T-helper 2 cell treated with Interferon-gamma antibody and Interleukin-4, amounts not matched to agents 100 ng/mL and 5 ng/mL, for 36 hours (primary cell): ENCODE data around the gene NPC2. TPM values are rescaled to one million over a fixed set of nuclear protein-coding genes. Genes with fewer than 3 reads are reported as not detected.

Experiments
- intact Hi-C: fragments of 100-400 bp; cut with micrococcal nuclease; formaldehyde crosslinking; loops from one replicate; pipeline ENCODE4 v1.15.1; 2023
- total RNA-seq: library from RNA; stranded (reverse); gene quantifications from 2 replicates; pipeline ENCODE4 v1.2.3, GENCODE V29; 2022

Gene NPC2
- total RNA-seq, 1 donor from 2014 or later, result 28.9 TPM

DNA sequence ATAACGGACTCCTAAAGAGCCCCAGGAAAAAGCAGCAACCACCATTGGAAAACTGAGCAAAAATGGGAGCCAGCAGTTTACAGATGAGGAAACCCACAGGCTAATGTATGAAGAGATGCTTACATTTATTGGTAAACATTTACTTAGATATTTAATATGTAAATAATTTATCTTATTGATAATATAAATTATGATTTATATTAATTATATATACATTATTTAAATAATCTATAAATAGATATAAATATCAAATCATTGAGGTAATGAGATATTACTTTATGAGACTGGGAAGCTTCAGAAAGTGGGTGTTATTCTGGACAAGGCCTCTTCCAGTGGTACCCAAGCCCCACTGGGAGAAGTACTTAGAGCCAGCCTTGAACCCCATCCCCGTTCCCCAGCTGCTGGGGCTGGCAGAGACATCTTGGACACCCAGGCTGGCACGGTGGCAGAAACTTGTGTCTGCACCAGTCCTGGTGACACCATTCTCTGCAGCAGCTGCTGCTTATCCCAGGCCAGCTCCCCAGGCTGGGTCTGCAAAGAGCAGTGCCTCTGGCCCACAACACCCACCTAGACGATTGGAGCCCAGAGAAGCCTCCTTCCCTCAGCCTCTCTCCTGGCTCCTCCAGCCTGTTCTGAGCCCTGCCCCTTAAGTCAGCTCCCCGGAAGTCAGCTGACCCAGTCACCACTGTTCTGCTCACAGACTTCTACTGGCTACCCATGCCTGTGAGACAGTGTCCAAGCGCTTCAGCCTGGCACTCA is 26.4 kb upstream of the NPC2 start:
- intact Hi-C loops, result no loop called here

DNA sequence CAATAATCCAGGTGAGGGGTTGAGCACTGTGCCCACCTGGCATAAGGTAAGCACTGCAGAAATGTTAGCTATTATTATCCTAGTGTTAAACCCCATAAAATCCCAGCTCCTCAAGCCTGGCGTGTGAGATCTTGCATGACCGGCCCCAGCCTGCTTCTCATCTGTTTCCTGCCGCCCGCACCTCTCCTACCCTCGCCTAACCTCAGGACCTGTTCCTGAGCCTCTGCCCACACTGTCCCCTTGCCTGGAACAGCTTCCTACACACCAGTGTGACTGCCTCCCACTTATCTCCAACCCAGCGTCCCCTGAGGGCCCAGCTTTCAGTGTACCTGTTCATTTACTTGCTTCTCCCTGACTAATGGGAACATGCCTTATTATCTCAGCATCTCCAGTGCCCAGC is 25.1 kb upstream of the NPC2 start:
- intact Hi-C loops, result no loop called here

DNA sequence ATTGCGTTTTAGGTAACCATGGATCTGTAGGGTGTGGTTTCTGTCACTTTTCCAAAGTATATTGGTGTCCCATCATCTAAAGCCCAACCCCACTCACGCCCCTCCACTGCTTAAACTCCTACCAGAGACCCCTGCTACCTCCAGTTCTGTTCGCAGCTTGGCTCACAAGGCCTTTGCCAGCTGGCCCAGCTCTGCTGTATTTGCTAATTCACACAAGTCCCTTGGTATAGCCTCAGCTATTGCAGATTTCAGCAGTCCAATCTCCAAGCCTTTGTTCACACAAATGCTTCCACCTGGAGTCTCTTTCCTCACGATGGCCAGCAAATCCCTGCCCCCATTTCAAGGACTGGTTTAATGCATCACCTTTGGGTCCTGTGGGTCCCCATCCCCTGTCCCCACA is 24.6 kb upstream of the NPC2 start:
- intact Hi-C loops, result no loop called here

DNA sequence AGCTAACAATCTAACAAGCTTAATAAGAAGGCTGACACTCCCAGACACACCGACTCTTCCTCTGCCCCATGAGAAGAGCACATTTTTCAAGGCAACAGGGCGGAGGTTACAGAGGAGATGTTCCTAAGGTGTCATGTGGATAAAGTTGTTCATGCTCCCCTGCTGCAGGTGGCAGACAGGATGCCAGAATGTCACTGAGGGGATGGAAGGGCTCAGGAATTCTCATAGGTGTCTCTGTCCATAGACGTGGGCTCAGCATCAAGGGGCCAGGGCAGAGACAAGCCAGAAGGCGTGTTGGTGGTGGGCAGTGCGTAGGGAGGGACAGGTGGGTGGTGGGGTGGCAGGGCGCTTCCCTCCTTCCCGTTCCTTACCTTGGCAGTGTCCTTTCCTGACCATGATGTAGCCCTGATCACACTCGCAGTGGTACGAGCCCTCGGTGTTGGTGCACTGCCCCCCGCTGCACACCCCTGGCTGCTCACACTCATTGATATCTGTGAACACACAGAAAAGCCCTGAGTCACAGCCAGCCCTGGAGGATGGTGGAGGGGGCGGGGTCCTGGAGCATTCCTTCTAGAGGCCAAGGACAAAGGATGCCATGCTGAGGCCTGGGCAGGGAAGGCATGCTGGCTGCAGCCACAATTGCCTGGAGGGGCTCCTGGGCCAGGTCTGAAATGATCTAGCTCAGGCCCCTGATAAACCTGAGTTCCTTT is 23.5 kb upstream of the NPC2 start:
- intact Hi-C loops, result no loop called here

DNA sequence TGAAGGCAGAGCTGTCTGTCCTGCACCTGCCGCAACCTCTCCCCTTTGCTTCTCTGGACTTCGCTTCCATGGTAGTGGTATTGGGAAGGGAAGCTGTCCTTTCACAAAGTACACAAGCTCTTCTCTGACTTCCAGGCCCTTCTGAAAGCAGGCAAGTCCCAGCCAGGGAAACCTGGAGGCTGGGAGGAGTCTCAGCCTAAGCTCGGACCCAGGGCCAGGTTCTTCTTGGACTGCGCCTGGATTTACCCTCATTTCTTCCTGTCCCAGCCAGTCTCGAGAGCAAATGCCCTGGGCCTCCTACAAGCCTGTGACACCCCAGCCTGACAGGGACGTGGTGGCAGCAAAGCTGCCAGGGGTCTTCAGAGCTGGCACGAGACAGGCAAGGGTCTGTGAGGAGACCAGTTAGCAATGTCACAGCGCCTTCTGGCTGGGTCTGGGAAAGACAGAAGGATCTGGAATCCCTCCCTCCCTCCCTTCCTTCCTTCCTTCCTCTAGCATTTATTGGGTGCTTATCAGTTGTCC is 22.8 kb upstream of the NPC2 start:
- intact Hi-C loops, result no loop called here

DNA sequence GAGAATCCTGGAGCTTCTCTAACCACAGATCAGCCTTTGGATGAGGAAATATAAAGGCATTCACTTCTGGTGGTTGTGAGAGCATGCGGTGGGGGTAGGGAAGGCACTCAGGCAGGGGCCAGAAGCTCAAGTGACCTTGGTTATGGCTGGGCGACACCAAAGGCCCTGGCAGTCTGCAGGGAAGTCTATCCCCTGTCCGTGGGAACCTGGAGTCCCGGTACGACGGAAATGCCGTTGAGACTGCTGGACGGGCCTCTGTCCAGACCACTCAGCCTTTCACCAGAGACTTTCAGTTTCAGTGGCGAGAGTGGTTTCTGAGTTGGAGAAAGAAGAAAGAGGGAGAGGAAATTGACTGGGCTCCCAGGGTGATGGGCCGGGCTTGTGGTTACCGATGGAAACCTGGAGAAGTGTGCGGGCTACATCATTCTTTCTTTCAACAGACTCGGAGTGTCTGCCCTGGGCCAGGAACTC is 21.4 kb upstream of the NPC2 start:
- intact Hi-C loops, result no loop called here

DNA sequence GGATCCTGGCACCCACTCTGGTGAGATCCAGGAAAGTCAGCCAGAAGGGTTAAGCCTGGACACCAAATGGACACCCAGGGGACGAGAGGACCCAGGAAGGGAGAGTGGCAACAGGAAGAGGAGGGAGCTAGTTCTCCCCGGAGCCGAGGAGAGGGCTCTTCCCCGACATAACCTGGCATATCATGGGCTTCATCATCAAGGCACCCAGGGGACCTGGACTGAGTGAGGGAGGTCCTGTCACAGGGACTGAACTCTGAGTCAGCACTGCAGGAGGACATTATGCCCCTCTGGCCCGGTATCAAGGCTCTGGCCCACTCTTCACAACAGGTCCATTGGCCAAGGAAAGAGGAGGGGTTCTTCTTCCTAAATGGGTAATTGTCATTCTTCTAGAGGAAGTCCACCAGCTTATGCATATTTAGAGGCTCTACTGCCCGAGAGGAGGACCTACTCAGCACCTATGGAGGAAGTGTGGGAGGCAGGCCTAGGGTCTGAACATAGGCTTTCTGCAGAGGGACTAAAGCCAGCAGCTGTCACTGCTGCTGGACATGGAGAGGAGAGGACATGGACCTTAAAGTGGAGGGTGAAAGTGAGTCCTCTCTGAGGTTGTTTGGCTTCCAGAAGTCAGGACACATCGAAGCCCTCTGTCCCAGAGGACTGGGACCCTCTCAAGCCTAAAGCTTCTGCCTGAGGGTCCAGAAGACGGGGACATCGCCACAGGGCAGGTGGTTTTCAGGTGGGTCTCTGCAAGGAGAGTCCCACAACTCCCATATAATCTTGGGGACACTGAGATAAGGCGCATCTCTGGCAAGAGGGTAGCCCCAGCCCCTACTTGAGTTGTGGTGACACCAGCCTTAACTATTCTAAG is 19.1 kb upstream of the NPC2 start:
- intact Hi-C loops, result no loop called here

DNA sequence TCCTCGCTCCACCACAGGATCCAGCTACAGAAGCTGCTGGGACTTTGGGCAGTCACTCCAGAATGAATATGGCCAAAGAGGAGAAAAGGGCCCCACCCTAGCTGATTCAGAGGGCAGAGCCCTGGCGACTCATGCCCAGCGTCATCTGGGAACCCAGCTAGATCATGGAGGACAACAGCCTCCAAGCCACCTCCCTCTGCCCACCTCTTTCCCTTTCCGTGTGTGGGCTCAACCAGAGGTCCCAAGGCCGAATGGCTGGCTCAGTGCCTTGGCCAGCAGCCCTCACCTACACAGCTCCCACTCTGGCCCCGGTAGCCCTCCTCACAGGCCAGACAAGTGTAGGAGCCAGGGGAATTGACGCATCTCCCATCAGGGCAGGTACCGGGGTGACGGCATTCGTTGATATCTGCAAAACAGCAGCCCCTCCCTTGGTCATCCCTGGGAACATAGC is 17.9 kb upstream of the NPC2 start:
- intact Hi-C loops, result no loop called here

DNA sequence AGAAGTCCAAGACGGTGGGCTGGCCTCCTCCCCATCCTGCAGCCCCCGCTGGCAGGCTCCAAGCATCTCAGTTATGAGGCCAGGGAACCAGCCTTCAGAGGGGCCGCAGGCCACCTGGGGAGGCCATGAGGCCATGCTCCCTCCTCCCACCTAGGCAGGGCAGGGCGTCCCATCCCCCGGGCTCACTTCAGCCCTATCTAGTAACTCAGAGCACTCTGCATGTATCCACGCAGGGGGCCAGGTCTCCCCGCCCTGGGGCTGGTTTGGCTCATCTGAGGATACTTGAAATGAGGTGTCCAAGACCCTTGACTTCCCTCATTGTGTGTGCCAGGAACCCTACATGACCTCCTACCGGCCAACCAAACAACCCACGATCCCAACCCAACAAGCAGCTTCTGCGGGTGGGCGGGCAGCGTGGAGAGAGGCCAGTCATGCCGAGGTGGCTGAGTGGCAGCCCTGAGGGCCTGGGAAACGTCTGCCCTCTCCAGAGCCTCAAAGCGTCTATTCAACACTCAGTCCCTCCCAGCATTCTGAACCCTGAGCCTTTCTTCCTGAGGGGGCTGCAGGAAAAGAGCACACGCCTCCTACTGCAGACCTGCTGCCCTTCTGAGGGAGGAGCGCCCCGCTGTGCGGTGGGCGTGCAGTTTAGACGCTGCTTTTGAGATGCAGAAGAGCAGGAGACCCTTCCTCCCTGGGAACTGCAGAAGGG is 17.3 kb upstream of the NPC2 start:
- intact Hi-C loops, result no loop called here

DNA sequence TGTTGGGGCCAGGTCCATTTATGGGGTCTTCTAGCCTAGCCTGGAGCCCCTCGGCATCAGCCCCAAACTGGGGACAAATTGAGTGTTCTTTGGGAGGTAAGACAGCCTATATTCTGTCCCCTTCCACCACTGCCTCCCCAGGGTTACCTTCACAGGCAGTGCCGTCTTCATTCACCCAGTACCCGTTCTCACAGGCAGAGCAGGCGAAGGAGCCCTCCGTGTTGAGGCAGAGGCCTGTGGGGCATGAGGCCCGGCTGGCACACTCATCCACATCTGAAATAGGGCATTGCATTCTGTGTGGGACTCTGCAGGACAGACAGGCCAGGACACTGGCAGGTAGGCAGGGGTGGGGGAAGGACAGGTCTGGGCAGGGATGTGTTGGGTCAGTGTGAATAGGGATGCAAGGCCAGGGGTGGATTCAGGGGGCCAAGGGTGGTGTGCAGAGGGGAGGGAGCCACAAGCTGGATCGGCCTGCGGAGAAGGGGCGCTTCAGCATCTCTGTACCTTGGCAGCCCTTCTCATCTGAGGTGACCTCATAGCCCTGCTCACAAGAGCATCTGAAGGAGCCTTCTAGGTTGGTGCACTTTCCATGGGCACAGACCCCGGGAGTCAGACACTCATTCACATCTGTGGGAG is 16.6 kb upstream of the NPC2 start:
- intact Hi-C loops, result no loop called here

DNA sequence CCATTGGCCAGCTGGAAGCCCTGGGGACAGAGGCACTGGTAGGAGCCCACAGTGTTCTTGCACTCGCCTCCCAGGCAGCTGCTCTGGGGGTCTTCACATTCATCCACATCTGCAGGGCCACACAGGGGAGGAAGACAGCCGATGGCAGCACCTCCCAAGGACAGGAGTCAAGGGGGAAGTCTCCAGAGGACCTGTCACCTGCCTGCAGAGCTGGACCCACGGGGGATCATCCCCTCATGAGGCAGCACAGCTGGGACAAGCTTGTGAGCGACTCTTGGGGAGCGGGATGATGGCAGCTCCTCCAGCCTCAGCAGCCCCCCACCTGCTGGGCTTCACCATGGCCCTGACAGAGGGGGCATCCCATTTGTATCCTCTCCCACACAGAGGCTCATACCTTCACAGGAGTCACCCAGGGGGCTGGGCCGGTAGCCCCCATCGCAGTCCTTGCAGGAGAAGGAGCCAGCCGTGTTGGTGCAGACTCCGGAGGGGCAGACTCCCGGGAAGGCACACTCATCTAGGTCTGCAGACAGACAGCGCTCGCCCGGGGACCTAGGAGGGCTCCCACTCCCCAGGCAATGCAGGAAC is 15.8 kb upstream of the NPC2 start:
- intact Hi-C loops, result no loop called here

DNA sequence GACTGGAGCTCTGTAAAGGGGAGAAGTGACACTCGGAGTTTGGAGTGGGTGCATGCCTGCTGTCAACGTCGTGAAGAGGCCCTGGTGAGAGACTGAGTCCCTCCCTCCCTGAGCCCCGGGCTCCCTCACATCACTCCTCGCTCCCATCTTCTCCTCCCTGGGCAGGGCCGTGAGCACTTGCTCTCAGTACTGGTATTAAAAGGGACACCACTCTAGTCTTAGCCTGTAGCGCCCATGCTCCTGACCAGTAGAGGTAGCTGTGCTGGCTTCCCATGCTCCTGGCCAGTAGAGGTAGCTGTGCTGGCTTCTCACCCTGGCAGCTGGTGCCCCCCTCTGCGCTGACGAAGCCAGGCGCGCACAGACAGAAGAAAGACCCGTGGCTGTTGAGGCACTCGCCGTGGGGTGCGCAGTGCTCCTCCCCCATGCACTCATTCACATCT is 15.2 kb upstream of the NPC2 start:
- intact Hi-C loops, result no loop called here

DNA sequence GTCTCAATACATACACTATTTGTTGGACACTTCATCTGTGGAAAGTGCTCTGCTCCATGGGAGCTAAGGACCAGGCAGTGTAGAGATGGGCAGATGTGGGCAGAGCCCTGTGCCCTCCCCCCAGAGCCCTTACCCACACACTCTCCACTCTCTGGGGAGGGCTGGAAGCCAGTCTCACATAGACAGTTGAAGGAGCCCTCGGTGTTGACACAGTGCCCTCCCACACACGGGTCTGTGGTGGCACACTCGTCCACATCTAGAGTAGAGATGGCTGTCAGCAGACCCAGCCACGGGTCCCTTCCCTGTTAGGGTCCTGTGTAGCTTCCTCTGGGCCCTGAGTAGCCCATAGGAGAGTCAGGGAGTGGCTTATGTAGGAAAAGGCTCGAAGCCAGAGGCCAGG is 14.7 kb upstream of the NPC2 start:
- intact Hi-C loops, result no loop called here

DNA sequence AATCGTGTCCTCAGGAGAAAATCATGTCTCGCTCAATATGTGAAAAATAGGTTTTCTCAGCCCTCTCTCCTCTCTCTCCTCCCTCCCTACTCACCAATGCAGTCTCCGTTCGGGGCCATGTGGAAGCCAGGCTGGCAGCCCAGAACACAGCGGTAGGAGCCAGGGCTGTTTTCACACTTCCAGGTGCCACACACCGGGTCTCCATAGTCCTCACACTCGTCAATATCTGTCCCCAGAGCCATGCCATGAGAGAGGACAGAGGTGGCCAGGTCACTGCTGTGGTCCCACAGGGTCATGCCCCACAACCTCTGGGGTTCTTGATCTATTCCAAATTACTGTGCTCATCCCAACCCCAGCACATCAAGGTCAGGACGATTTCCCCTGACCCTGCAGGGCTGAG is 14.0 kb upstream of the NPC2 start:
- intact Hi-C loops, result no loop called here

DNA sequence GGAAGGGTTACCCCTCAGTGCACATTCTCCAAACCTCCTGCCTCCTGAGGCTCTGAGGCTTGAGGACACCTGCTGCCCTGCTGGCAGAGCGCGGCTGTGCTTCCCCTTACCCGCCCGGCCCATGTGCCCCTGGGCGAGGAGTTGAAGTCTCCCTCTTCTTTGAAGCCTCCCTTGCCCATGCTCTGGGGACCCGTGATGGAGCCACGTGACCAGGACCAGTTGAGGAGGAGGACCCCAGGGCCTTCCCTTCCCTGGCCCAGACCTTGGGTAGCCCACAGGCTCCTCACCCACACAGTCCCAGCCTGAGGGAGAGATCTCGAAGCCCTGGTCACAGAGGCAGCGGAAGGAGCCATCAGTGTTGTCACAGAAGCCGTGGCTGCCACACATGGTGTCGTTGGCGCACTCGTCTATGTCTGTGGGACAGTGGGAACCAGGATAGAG is 13.3 kb upstream of the NPC2 start:
- intact Hi-C loops, result no loop called here

DNA sequence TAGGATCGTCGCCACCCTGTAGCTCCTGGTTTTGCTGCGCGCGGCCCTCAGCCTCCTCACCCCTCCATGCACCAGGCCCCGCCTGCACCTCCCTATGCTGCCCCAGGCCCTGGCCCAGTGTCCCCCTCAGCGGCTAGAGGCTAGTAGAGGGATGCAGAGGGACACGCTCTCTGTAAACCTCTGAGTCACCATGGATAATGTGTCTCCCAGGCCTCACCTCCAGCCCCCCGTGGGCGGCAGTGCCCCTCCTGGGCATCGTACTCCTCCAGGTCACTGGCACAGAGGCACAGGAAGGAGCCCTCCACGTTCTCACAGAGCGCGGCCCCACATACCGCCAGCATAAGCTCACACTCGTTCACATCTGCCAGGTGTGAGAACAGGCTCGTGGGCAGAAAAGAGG is 12.7 kb upstream of the NPC2 start:
- intact Hi-C loops, result no loop called here

DNA sequence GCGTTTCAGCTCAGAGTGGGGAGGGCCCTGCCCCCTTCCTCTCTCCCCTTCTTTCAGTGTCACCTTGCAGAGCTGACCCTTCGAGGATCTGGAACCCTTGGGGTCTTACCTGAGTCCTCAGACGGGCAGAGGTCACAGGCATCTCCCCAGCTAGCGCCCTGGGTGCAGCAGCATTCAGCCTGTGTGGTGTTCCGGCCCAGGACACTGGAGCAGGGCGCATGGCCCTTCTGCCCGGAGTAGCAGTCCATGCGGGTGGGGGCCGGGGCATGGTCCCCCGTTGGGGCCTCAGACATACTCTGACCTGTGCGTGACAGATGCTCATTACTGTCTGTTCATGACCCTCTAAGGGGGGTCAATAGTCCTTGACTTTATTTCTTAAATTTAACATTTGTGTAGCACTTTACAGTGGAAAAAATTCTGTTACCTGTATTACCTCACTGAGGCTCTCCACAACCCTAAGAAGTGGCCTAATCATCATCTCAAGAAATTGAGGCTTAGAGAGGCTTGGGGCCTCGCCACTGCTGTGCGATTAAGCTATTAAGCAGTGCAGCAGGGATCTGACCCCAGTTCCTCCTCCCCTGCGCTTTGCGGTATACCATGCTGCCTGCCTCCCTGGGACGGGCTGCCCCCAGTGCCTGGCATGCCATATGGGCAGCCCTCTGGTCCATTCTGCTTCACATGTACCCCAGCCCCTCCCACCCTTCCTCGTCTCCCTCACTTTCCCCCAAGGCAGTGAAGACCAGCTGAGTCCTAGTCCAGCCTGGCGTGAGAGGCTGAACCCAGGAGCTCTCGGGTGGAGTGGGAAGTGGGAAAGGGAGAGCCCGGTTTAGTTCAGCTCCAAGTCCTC is 12.0 kb upstream of the NPC2 start:
- intact Hi-C loops, result no loop called here

DNA sequence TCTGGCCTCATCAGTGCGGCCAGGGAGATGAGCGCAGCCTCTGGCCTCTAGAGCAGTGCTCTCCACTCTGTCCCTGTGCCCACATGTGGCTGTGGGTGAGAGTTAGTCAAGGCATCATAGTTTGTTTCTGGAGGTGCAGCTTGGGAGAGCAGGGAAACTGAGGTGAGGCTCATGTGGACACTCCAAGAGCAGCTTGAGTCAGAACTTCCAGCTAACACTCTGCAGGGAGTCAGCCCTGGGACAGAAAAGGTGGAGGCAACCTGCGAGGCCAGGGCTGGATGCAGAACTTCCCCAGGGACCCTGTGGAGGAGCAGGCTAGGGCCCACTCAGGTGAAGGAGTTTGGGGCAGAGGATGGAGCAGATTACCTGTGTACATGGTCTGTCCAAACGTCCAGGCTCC is 11.3 kb upstream of the NPC2 start:
- intact Hi-C loops, result no loop called here

DNA sequence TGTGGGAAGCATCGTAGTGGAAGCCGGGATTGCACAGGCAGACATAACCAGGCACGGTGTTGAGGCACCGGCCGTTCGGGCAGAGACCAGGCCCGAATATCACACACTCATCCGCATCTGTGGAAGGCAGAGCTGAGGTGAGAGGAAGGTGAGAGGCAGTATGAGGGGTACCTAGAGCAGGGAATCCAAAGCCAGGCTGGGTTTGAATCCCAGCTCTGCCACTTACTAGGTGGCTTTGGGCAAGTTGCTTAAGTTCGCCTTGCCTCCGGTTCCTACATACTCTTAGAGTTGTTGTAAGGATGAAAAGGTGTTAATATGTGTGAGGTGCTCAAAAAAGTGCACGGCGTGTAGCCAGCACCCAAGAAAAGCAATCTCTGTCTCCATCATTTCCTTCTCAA is 10.8 kb upstream of the NPC2 start:
- intact Hi-C loops, result no loop called here
